ENCODE data around the gene FAM124A. TPM values are rescaled to one million over a fixed set of nuclear protein-coding genes. Genes with fewer than 3 reads are reported as not detected.

FAM124A gene
- total and polyA plus RNA-seq, 10 of the 15 experiments (the other 5 are each of a cell fraction or from before 2014, with no cell fraction given): not detected

- intact Hi-C loops (cut with micrococcal nuclease; ENCODE audit: unreplicated experiment): no loop called here
- WGBS (ENCODE audit: insufficient coverage, insufficient replicate concordance, low lambda C conversion rate, missing lambda C conversion rate): 0% methylated on average over 1 of the region's 1 CpG
- FAIRE-seq (no peak), ATAC-seq (no peak), DNase-seq (ENCODE audit: low read depth, low spot score) (no peak)
- H4K20me1 ChIP-seq (ENCODE audit: control insufficient read depth, insufficient read depth): no peaks in the 10 kb centered on the region
- H2AFZ ChIP-seq (ENCODE audit: control insufficient read depth, low read depth, low read length): no peak overlapping the region
- no peak overlapping the region for H3K4me3 ChIP-seq
- BruUV-seq (replicated peaks): no TSS peak
- TF ChIP-seq TCF3 (IDR thresholded peaks at IDR 0.05; ENCODE audit: borderline replicate concordance, insufficient read depth, low read depth, low read length) (no peak), CEBPB (IDR thresholded peaks at IDR 0.05; ENCODE audit: borderline replicate concordance in 1 of 2, low read depth in 2 of 2, low read length in 2 of 2) (no peak), JUND (IDR thresholded peaks at IDR 0.05; ENCODE audit: low read depth, low read length) (no peak), ZNF24 (IDR thresholded peaks at IDR 0.05) (no peak), KDM1A (IDR thresholded peaks at IDR 0.05; ENCODE audit: borderline replicate concordance) (no peak), POLR2AphosphoS5 (IDR thresholded peaks at IDR 0.05; ENCODE audit: low read length) (no peak), BHLHE40 (IDR thresholded peaks at IDR 0.05; ENCODE audit: borderline replicate concordance in 1 of 2, low read depth in 2 of 2, low read length in 1 of 2) (no peak), BCL11A (IDR thresholded peaks at IDR 0.05; ENCODE audit: low read depth, low read length) (no peak), POU2F2 (IDR thresholded peaks at IDR 0.05; ENCODE audit: borderline replicate concordance, low read depth, low read length) (no peak), HSF1 (IDR thresholded peaks at IDR 0.05; ENCODE audit: low read depth, low read length) (no peak), POLR2AphosphoS2 (IDR thresholded peaks at IDR 0.05; ENCODE audit: low read depth, low read length) (no peak), NR2C2 (IDR thresholded peaks at IDR 0.05; ENCODE audit: borderline replicate concordance, control insufficient read depth, insufficient read length, low read depth) (no peak), EP300 (IDR thresholded peaks at IDR 0.05; ENCODE audit: borderline replicate concordance in 1 of 2, control insufficient read depth in 1 of 2, low read depth in 2 of 2, low read length in 2 of 2) (no peak), MAX (IDR thresholded peaks at IDR 0.05; ENCODE audit: low read depth, low read length) (no peak), NFIC (IDR thresholded peaks at IDR 0.05; ENCODE audit: low read depth, low read length) (no peak)
- H3K27me3 ChIP-seq (replicated peaks in 1 of 2; ENCODE audit: control insufficient read depth in 2 of 2, insufficient read depth in 2 of 2, low read length in 1 of 2): no peaks in the 10 kb centered on the region; a peak in 1 of 4 replicates
- H3K27ac ChIP-seq (ENCODE audit: control insufficient read depth, insufficient read depth): no peak overlapping the region
- in situ Hi-C loops (cut with MboI): no loop called here
- SMC1A ChIA-PET (ENCODE audit: uncharacterized antibody, unreplicated experiment): no interaction called here
- CTCF ChIA-PET: interaction anchor here (1.0 kb wide), 1 partner anchor 94 kb away, joined by 3 read pairs; no protein-coding TSS in a partner anchor
- POLR2A ChIA-PET: no interaction called here
- RAD21 ChIA-PET (ENCODE audit: unreplicated experiment): no interaction called here
- no peaks in the 10 kb centered on the region for H3K79me2 ChIP-seq (ENCODE audit: control insufficient read depth, insufficient read depth, low read length)
- no peaks in the 10 kb centered on the region for H3K9me3 ChIP-seq (replicated peaks; ENCODE audit: control insufficient read depth, insufficient read depth, low read length)
- no peak overlapping the region for H3K4me2 ChIP-seq (ENCODE audit: control insufficient read depth, insufficient read depth)
- H3K4me1 ChIP-seq (ENCODE audit: control insufficient read depth, insufficient read depth, low read length): no peaks in the 10 kb centered on the region
- no peak overlapping the region for H3K9ac ChIP-seq (ENCODE audit: control insufficient read depth, insufficient read depth, low read length)
- no peaks in the 10 kb centered on the region for H3K36me3 ChIP-seq (ENCODE audit: control insufficient read depth in 2 of 2, insufficient read depth in 2 of 2, low read length in 1 of 2)
Measured at GRCh38 chr13:51192348-51192747, 29.9 kb upstream of the FAM124A start.

Measured in GM12878 (cell line).